Testis (tissue), 3 donors: ENCODE data around the gene PCDHA7. TPM values are rescaled to one million over a fixed set of nuclear protein-coding genes. Genes with fewer than 3 reads are reported as not detected.
A peak's percentile ranks its signal among the peaks of the same experiment; 100 is the strongest.

Source experiments
- DNase-seq: peaks from one replicate; pipeline ENCODE4 v3.0.0-alpha.2; 2019
- H3K27ac ChIP-seq, 2 donors: fragments of 200-600 bp; sonication (generic); one replicate each; pipeline ENCODE4 v1.5.1; 2019
- H3K27me3 ChIP-seq: fragments of 200-600 bp; sonication (generic); one replicate; pipeline ENCODE4 v1.5.1; 2019
- H3K36me3 ChIP-seq: fragments of 200-600 bp; sonication (generic); one replicate; pipeline ENCODE4 v1.5.1; 2017; ENCODE audit warnings: low read depth; ENCODE audit errors: missing control alignments
- H3K4me1 ChIP-seq: fragments of 200-600 bp; sonication (generic); one replicate; pipeline ENCODE4 v1.5.1; 2019
- H3K4me3 ChIP-seq, 2 donors: fragments of 200-600 bp; sonication (generic); one replicate each; pipeline ENCODE4 v1.5.1; 2017 to 2019
- H3K9me3 ChIP-seq: fragments of 200-600 bp; sonication (generic); one replicate; pipeline ENCODE4 v1.5.1; 2017
- CTCF ChIP-seq, 3 experiments: fragments of 450-650 bp in 2 of 3; fragments of 200-600 bp in 1 of 3; sonication (generic) in 1 of 3; IDR thresholded peaks; one replicate each; pipeline ENCODE4 v1.5.1; 2016 to 2019; ENCODE audit warnings: antibody characterized with exemption in 3 of 3, mild to moderate bottlenecking in 2 of 3, moderate library complexity in 1 of 3
- POLR2A ChIP-seq: fragments of 450-650 bp; IDR thresholded peaks from one replicate; pipeline ENCODE4 v1.6.1; 2017; ENCODE audit warnings: antibody characterized with exemption, mild to moderate bottlenecking, moderate library complexity
- WGBS, 2 donors: methylation state at CpG; one replicate each; pipeline ENCODE4 v1.1.5; 2018; 5-methylcytosine and 5-hydroxymethylcytosine counted together
- intact Hi-C: fragments of 100-400 bp; cut with DNase I; formaldehyde crosslinking; loops from one replicate; pipeline ENCODE4 v1.15.1; 2023; ENCODE audit warnings: low total_unique reads
- polyA plus RNA-seq: library from polyadenylated mRNA; stranded (reverse); fragments of 350-450 nt; fragmentation: Illumina TruSeq; extraction: RNeasy Lipid Tissue Mini Kit (QIAGEN cat#74804); gene quantifications from one replicate; pipeline ENCODE4 v1.2.3, GENCODE V29; 2014; ENCODE audit warnings: low read depth, low replicate concordance; ENCODE audit not compliant: insufficient read depth
- total RNA-seq, 2 donors: library from RNA; depleted of rRNA; stranded (reverse); fragments of >200 nt; gene quantifications; one replicate each; pipeline ENCODE4 v1.2.3, GENCODE V29; 2016

Gene PCDHA7
- total and polyA plus RNA-seq, 3 donors from 2014 or later = 0.78 to 3.8 (median 2.7) TPM

- 28 to 35% methylated on average over 53 to 56 of the region's 79 CpGs for WGBS, 2 donors
- peak; percentile 33 for DNase-seq
- Histone ChIP-seq H3K4me3 (peak overlapping the region; percentile 37 to 45), H3K27me3 (no peaks in the 10 kb centered on the region), H3K27ac (no peak overlapping the region), H3K4me1 (no peaks in the 10 kb centered on the region), H3K9me3 (no peaks in the 10 kb centered on the region), H3K36me3 (no peaks in the 10 kb centered on the region)
- TF ChIP-seq CTCF (IDR thresholded peaks at IDR 0.05) (no peak), POLR2A (no peak)
- intact Hi-C loops = no loop called here
These were observed 50.0 kb downstream of the PCDHA7 start for GRCh38 chr5:140883927-140884697.

Other genes starting within 250 kb of the PCDHA7 start
- gene CD14, start 201.1 kb upstream of the PCDHA7 start, total RNA-seq = 10 to 100 TPM; 23.7 to 41.1 TPM
- 40.5 TPM for gene CD14, start 201.1 kb upstream of the PCDHA7 start, polyA plus RNA-seq
- 100 to 1,000 TPM in 1 of 2 donors, 10 to 100 TPM in 1; 58.0 to 103 TPM for gene TMCO6, start 194.8 kb upstream of the PCDHA7 start, total RNA-seq
- gene TMCO6, start 194.8 kb upstream of the PCDHA7 start, polyA plus RNA-seq = 34.5 TPM
- gene NDUFA2, start 186.6 kb upstream of the PCDHA7 start, total RNA-seq = 100 to 1,000 TPM in 1 of 2 donors, 10 to 100 TPM in 1; 82.6 to 109 TPM
- gene NDUFA2, start 186.6 kb upstream of the PCDHA7 start, polyA plus RNA-seq = 116 TPM
- gene IK, start 186.4 kb upstream of the PCDHA7 start, total RNA-seq = 100 to 1,000 TPM; 160 to 192 TPM
- gene IK, start 186.4 kb upstream of the PCDHA7 start, polyA plus RNA-seq = 187 TPM
- gene WDR55, start 169.4 kb upstream of the PCDHA7 start, total RNA-seq = 10 to 100 TPM; 17.6 to 21.1 TPM
- gene WDR55, start 169.4 kb upstream of the PCDHA7 start, polyA plus RNA-seq = 11.7 TPM
- gene DND1, start 160.7 kb upstream of the PCDHA7 start, total RNA-seq = 10 to 100 TPM; 31.8 to 47.2 TPM
- gene DND1, start 160.7 kb upstream of the PCDHA7 start, polyA plus RNA-seq = 21.8 TPM
- 10 to 100 TPM; 58.7 to 63.9 TPM for gene HARS1, start 142.9 kb upstream of the PCDHA7 start, total RNA-seq
- gene HARS1, start 142.9 kb upstream of the PCDHA7 start, polyA plus RNA-seq = 73.4 TPM
- gene HARS2, start 142.8 kb upstream of the PCDHA7 start, total RNA-seq = 10 to 100 TPM; 40.2 to 43.1 TPM
- gene HARS2, start 142.8 kb upstream of the PCDHA7 start, polyA plus RNA-seq = 30.8 TPM
- gene ZMAT2, start 133.8 kb upstream of the PCDHA7 start, total RNA-seq = 10 to 100 TPM; 28.5 to 30.2 TPM
- 50.5 TPM for gene ZMAT2, start 133.8 kb upstream of the PCDHA7 start, polyA plus RNA-seq
- 1 to 10 TPM; 1.7 to 2.6 TPM for gene PCDHA1, start 48.1 kb upstream of the PCDHA7 start, total RNA-seq
- gene PCDHA1, start 48.1 kb upstream of the PCDHA7 start, polyA plus RNA-seq = 1.8 TPM
- 1 to 10 TPM; 1.0 to 1.3 TPM for gene PCDHA2, start 39.4 kb upstream of the PCDHA7 start, total RNA-seq
- 0.57 TPM for gene PCDHA2, start 39.4 kb upstream of the PCDHA7 start, polyA plus RNA-seq
- gene PCDHA3, start 33.2 kb upstream of the PCDHA7 start, total RNA-seq = 1 to 10 TPM in 1 of 2 donors, under 1 TPM in 1; 0.79 to 2.0 TPM
- gene PCDHA3, start 33.2 kb upstream of the PCDHA7 start, polyA plus RNA-seq = 0.74 TPM
- gene PCDHA4, start 27.2 kb upstream of the PCDHA7 start, total RNA-seq = 1 to 10 TPM; 3.4 to 4.5 TPM
- 1.3 TPM for gene PCDHA4, start 27.2 kb upstream of the PCDHA7 start, polyA plus RNA-seq
- 1 to 10 TPM; 1.0 to 1.7 TPM for gene PCDHA5, start 12.7 kb upstream of the PCDHA7 start, total RNA-seq
- gene PCDHA5, start 12.7 kb upstream of the PCDHA7 start, polyA plus RNA-seq = 0.21 TPM
- 1 to 10 TPM; 2.3 to 4.6 TPM for gene PCDHA6, start 6.3 kb upstream of the PCDHA7 start, total RNA-seq
- gene PCDHA6, start 6.3 kb upstream of the PCDHA7 start, polyA plus RNA-seq = 0.88 TPM
- gene PCDHA8, start 6.9 kb downstream of the PCDHA7 start, total RNA-seq = 1 to 10 TPM; 1.2 to 1.9 TPM
- 0.24 TPM for gene PCDHA8, start 6.9 kb downstream of the PCDHA7 start, polyA plus RNA-seq
- gene PCDHA9, start 14.1 kb downstream of the PCDHA7 start, total RNA-seq = 1 to 10 TPM; 2.0 to 2.3 TPM
- 1.1 TPM for gene PCDHA9, start 14.1 kb downstream of the PCDHA7 start, polyA plus RNA-seq
- 1 to 10 TPM; 3.3 to 4.4 TPM for gene PCDHA10, start 21.6 kb downstream of the PCDHA7 start, total RNA-seq
- 0.95 TPM for gene PCDHA10, start 21.6 kb downstream of the PCDHA7 start, polyA plus RNA-seq
- 1 to 10 TPM; 2.9 to 4.6 TPM for gene PCDHA11, start 34.7 kb downstream of the PCDHA7 start, total RNA-seq
- gene PCDHA11, start 34.7 kb downstream of the PCDHA7 start, polyA plus RNA-seq = 2.7 TPM
- 1 to 10 TPM; 4.0 to 4.3 TPM for gene PCDHA12, start 41.0 kb downstream of the PCDHA7 start, total RNA-seq
- 1.9 TPM for gene PCDHA12, start 41.0 kb downstream of the PCDHA7 start, polyA plus RNA-seq
- 1 to 10 TPM; 4.4 to 4.7 TPM for gene PCDHA13, start 47.9 kb downstream of the PCDHA7 start, total RNA-seq
- 1.8 TPM for gene PCDHA13, start 47.9 kb downstream of the PCDHA7 start, polyA plus RNA-seq
- gene PCDHAC1, start 92.0 kb downstream of the PCDHA7 start, total RNA-seq = 1 to 10 TPM; 5.5 to 7.5 TPM
- 1.8 TPM for gene PCDHAC1, start 92.0 kb downstream of the PCDHA7 start, polyA plus RNA-seq
- gene PCDHAC2, start 132.2 kb downstream of the PCDHA7 start, total RNA-seq = 10 to 100 TPM; 15.5 to 19.6 TPM
- gene PCDHAC2, start 132.2 kb downstream of the PCDHA7 start, polyA plus RNA-seq = 9.4 TPM
- under 1 TPM; 0.12 to 0.16 TPM for gene PCDHB1, start 217.1 kb downstream of the PCDHA7 start, total RNA-seq
- gene PCDHB1, start 217.1 kb downstream of the PCDHA7 start, polyA plus RNA-seq = 0.07 TPM